Activated naive CD4-positive, alpha-beta T cell treated with anti-CD3 and anti-CD28 coated beads, Interleukin-2, amount 10 ng/mL, durations not matched to agents 7 days and 5 days (primary cell): ENCODE results near the gene FRK.
"Not testable (repeated sequence)": the region's sequence is repeated elsewhere in the genome, so short reads cannot be mapped to it uniquely, and the experiment has no call there.

ENCODE experiments used
- CTCF ChIA-PET: fragments of 350-600 bp; sonication (Branson Sonifier 250); formaldehyde crosslinking; loops from one replicate; lab custom pipeline; 2021; ENCODE audit warnings: antibody characterized with exemption; lab: Charles Lee
- DNase-seq: peaks from one replicate; pipeline ENCODE4 v3.0.0-alpha.2; 2020
- H3K27ac Mint-ChIP-seq: one replicate; pipeline ENCODE4 v1.8.0; 2021; ENCODE audit warnings: mild to moderate bottlenecking, moderate library complexity, mixed read lengths
- H3K27me3 Mint-ChIP-seq: one replicate; pipeline ENCODE4 v1.8.0; 2021; ENCODE audit warnings: mild to moderate bottlenecking, mixed read lengths
- H3K36me3 Mint-ChIP-seq: one replicate; pipeline ENCODE4 v1.8.0; 2021; ENCODE audit warnings: mixed read lengths
- H3K4me1 Mint-ChIP-seq: one replicate; pipeline ENCODE4 v1.8.0; 2021; ENCODE audit warnings: mixed read lengths
- H3K4me3 Mint-ChIP-seq: one replicate; pipeline ENCODE4 v1.8.0; 2021; ENCODE audit warnings: mild to moderate bottlenecking, moderate library complexity, mixed read lengths
- H3K9me3 Mint-ChIP-seq: one replicate; pipeline ENCODE4 v1.8.0; 2021; ENCODE audit warnings: mixed read lengths

FRK gene

GRCh38 chr6:115997990-115998585 lies 62.6 kb downstream of the FRK start:
- no peaks in the 10 kb centered on the region for H3K9me3 Mint-ChIP-seq
- no peaks in the 10 kb centered on the region for H3K4me1 Mint-ChIP-seq
- no peaks in the 10 kb centered on the region for H3K36me3 Mint-ChIP-seq
- no peaks in the 10 kb centered on the region for H3K27me3 Mint-ChIP-seq
- CTCF ChIA-PET, result no interaction called here
- H3K27ac Mint-ChIP-seq, result no peak overlapping the region
- no peak overlapping the region for H3K4me3 Mint-ChIP-seq
- no peak for DNase-seq

- Mint-ChIP-seq H3K36me3 (no peaks in the 10 kb centered on the region), H3K4me1 (no peaks in the 10 kb centered on the region), H3K27ac (no peak overlapping the region), H3K27me3 (no peaks in the 10 kb centered on the region), H3K9me3 (no peaks in the 10 kb centered on the region), H3K4me3 (no peak overlapping the region)
- CTCF ChIA-PET, result no interaction called here
- DNase-seq, result no peak
These were observed 74.7 kb downstream of the FRK start for GRCh38 chr6:115986026-115986425.

- Mint-ChIP-seq H3K4me1 (no peaks in the 10 kb centered on the region), H3K36me3 (no peaks in the 10 kb centered on the region), H3K27me3 (no peaks in the 10 kb centered on the region), H3K4me3 (no peak overlapping the region), H3K27ac (no peak overlapping the region), H3K9me3 (no peaks in the 10 kb centered on the region)
- DNase-seq, result no peak
- CTCF ChIA-PET, result no interaction called here
These were observed 75.9 kb downstream of the FRK start for GRCh38 chr6:115984809-115985208.

- Mint-ChIP-seq H3K27me3 (no peaks in the 10 kb centered on the region), H3K4me1 (no peaks in the 10 kb centered on the region), H3K36me3 (no peaks in the 10 kb centered on the region), H3K9me3 (no peaks in the 10 kb centered on the region), H3K27ac (no peak overlapping the region), H3K4me3 (no peak overlapping the region)
- DNase-seq, result no peak
- CTCF ChIA-PET, result no interaction called here
These were observed 76.7 kb downstream of the FRK start for GRCh38 chr6:115983998-115984397.

- H3K4me3 Mint-ChIP-seq, result no peak overlapping the region
- H3K27ac Mint-ChIP-seq, result no peak overlapping the region
- no peaks in the 10 kb centered on the region for H3K36me3 Mint-ChIP-seq
- no peaks in the 10 kb centered on the region for H3K4me1 Mint-ChIP-seq
- H3K9me3 Mint-ChIP-seq, result no peaks in the 10 kb centered on the region
- CTCF ChIA-PET, result interaction anchor here (1.2 kb wide), 1 partner anchor 10 kb away, joined by 3 read pairs; no protein-coding TSS in a partner anchor
- no peak for DNase-seq
- no peaks in the 10 kb centered on the region for H3K27me3 Mint-ChIP-seq
These were observed 78.2 kb downstream of the FRK start for GRCh38 chr6:115982453-115982852.

GRCh38 chr6:115977220-115977619 lies 83.5 kb downstream of the FRK start:
- CTCF ChIA-PET, result no interaction called here
- Mint-ChIP-seq H3K4me1 (no peaks in the 10 kb centered on the region), H3K9me3 (no peaks in the 10 kb centered on the region), H3K36me3 (no peaks in the 10 kb centered on the region), H3K27ac (no peak overlapping the region), H3K4me3 (no peak overlapping the region), H3K27me3 (no peaks in the 10 kb centered on the region)
- DNase-seq, result no peak

GRCh38 chr6:115976321-115976870 lies 84.3 kb downstream of the FRK start:
- Mint-ChIP-seq H3K36me3 (no peaks in the 10 kb centered on the region), H3K27me3 (no peaks in the 10 kb centered on the region), H3K4me1 (no peaks in the 10 kb centered on the region), H3K4me3 (no peak overlapping the region), H3K27ac (no peak overlapping the region), H3K9me3 (no peaks in the 10 kb centered on the region)
- DNase-seq, result no peak
- CTCF ChIA-PET, result no interaction called here

GRCh38 chr6:115972679-115973078 lies 88.0 kb downstream of the FRK start:
- Mint-ChIP-seq H3K36me3 (no peaks in the 10 kb centered on the region), H3K9me3 (no peaks in the 10 kb centered on the region), H3K27ac (no peak overlapping the region), H3K27me3 (no peaks in the 10 kb centered on the region), H3K4me1 (no peaks in the 10 kb centered on the region), H3K4me3 (no peak overlapping the region)
- CTCF ChIA-PET, result interaction anchor here (0.5 to 1.0 kb wide), 2 partner anchors 10 to 262 kb away, joined by 3 read pairs; no protein-coding TSS in a partner anchor
- DNase-seq, result no peak

- DNase-seq, result no peak
- H3K9me3 Mint-ChIP-seq, result no peaks in the 10 kb centered on the region
- H3K36me3 Mint-ChIP-seq, result no peaks in the 10 kb centered on the region
- no peak overlapping the region for H3K4me3 Mint-ChIP-seq
- no peaks in the 10 kb centered on the region for H3K4me1 Mint-ChIP-seq
- H3K27me3 Mint-ChIP-seq, result no peaks in the 10 kb centered on the region
- CTCF ChIA-PET, result interaction anchor here (1.0 kb wide), 1 partner anchor 11 kb away, joined by 3 read pairs; no protein-coding TSS in a partner anchor
- H3K27ac Mint-ChIP-seq, result no peak overlapping the region
These were observed 88.9 kb downstream of the FRK start for GRCh38 chr6:115971785-115972184.

- Mint-ChIP-seq H3K4me3 (no peak overlapping the region), H3K27ac (no peak overlapping the region), H3K36me3 (no peaks in the 10 kb centered on the region), H3K9me3 (no peaks in the 10 kb centered on the region), H3K4me1 (no peaks in the 10 kb centered on the region), H3K27me3 (no peaks in the 10 kb centered on the region)
- CTCF ChIA-PET, result no interaction called here
- DNase-seq, result no peak
These were observed 90.8 kb downstream of the FRK start for GRCh38 chr6:115969930-115970273.

GRCh38 chr6:115969207-115969929 lies 91.3 kb downstream of the FRK start:
- H3K27me3 Mint-ChIP-seq, result no peaks in the 10 kb centered on the region
- no peaks in the 10 kb centered on the region for H3K36me3 Mint-ChIP-seq
- no peaks in the 10 kb centered on the region for H3K9me3 Mint-ChIP-seq
- no peak overlapping the region for H3K4me3 Mint-ChIP-seq
- H3K4me1 Mint-ChIP-seq, result no peaks in the 10 kb centered on the region
- DNase-seq, result no peak
- CTCF ChIA-PET, result no interaction called here
- H3K27ac Mint-ChIP-seq, result no peak overlapping the region

- H3K36me3 Mint-ChIP-seq, CTCF ChIA-PET, H3K4me1 Mint-ChIP-seq, H3K4me3 Mint-ChIP-seq, DNase-seq, H3K27ac Mint-ChIP-seq, H3K27me3 Mint-ChIP-seq, H3K9me3 Mint-ChIP-seq: not testable (repeated sequence)
These were observed 100.4 kb downstream of the FRK start for GRCh38 chr6:115960286-115960685.

- no peaks in the 10 kb centered on the region for H3K36me3 Mint-ChIP-seq
- no peaks in the 10 kb centered on the region for H3K4me1 Mint-ChIP-seq
- no peak overlapping the region for H3K27ac Mint-ChIP-seq
- no peaks in the 10 kb centered on the region for H3K9me3 Mint-ChIP-seq
- no peaks in the 10 kb centered on the region for H3K27me3 Mint-ChIP-seq
- no peak for DNase-seq
- no peak overlapping the region for H3K4me3 Mint-ChIP-seq
- CTCF ChIA-PET, result no interaction called here
These were observed 101.7 kb downstream of the FRK start for GRCh38 chr6:115958958-115959357.

GRCh38 chr6:115954740-115955139 lies 106.0 kb downstream of the FRK start:
- Mint-ChIP-seq H3K9me3 (no peaks in the 10 kb centered on the region), H3K27ac (no peak overlapping the region), H3K4me1 (no peaks in the 10 kb centered on the region), H3K36me3 (no peaks in the 10 kb centered on the region), H3K27me3 (no peaks in the 10 kb centered on the region), H3K4me3 (no peak overlapping the region)
- DNase-seq, result no peak
- CTCF ChIA-PET, result no interaction called here

GRCh38 chr6:115948751-115949150 lies 111.9 kb downstream of the FRK start:
- Mint-ChIP-seq H3K4me1 (no peaks in the 10 kb centered on the region), H3K27me3 (no peaks in the 10 kb centered on the region), H3K4me3 (no peak overlapping the region), H3K27ac (no peak overlapping the region), H3K36me3 (no peaks in the 10 kb centered on the region), H3K9me3 (no peaks in the 10 kb centered on the region)
- no peak for DNase-seq
- CTCF ChIA-PET, result no interaction called here
